Frontal cortex (tissue), 4 donors: ENCODE results near the gene C3orf20. TPM values are rescaled to one million over a fixed set of nuclear protein-coding genes. Genes with fewer than 3 reads are reported as not detected.

ENCODE experiments used
- DNase-seq, 2 donors: peaks; one replicate each; pipeline ENCODE4 v3.0.0; 2012; ENCODE audit warnings: low spot score in 2 of 2
- FAIRE-seq: peaks from 2 replicates; lab custom pipeline; 2012; peaks lifted over from hg19 to GRCh38; lab: Jason Lieb, UNC
- total RNA-seq: library from RNA; depleted of rRNA; stranded (reverse); fragments of >200 nt; gene quantifications from one replicate; pipeline ENCODE4 v1.2.3, GENCODE V29; 2014
- donor health status: control.
- donor health status: control.
- donor health status: control.

C3orf20 gene
- total RNA-seq, 1 donor from 2014 or later: not detected

DNA sequence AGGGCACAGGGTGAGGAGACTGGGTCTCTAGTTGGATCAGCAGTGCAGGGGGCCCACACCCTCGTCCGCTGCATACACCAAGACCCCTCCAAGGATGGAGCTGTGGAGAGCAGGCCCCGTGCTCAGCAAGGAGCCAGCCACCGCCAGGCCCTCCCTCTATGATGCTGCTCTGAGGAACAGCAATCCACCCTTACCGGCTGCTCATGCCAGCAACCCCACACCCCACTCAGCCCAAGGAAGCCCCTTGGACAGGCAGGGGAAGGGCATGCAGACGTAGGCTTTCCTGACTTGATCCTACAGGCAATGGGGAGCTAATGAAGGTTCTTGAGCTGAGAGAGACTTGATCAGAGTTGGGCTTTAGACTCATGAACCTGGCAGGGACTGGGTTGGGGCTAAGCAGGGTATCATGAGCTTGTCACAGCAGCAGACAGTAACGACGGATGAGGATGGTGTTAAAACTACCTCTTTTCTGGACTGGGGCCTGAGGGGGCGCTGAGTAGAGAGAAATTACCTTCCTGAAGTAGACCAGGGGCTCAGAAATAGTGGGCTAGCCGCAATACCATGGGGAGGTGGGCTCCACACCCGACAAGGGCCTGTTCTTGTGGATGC lies 93.3 kb downstream of the C3orf20 start:
- DNase-seq (no peak), FAIRE-seq (no peak)

DNA sequence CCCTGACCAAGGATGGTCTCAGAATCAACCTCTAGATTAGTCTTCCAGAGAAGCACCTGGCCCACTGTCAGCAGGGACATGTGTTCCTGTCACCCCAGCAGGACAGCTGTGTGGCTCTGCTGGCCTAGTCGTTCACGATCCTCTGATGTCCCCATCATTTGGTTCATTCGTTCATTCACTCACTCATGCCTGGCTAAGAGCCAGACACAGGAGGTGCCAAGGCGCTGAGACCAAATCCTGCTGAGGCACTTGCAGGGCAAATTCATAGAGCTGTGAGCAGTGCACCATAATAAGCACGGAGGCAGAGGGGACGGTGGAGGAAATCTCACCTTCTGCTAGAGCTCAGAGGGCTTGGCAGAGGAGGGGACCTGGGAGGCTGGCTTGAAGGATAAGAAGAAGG lies 93.9 kb downstream of the C3orf20 start:
- DNase-seq (no peak), FAIRE-seq (no peak)

DNA sequence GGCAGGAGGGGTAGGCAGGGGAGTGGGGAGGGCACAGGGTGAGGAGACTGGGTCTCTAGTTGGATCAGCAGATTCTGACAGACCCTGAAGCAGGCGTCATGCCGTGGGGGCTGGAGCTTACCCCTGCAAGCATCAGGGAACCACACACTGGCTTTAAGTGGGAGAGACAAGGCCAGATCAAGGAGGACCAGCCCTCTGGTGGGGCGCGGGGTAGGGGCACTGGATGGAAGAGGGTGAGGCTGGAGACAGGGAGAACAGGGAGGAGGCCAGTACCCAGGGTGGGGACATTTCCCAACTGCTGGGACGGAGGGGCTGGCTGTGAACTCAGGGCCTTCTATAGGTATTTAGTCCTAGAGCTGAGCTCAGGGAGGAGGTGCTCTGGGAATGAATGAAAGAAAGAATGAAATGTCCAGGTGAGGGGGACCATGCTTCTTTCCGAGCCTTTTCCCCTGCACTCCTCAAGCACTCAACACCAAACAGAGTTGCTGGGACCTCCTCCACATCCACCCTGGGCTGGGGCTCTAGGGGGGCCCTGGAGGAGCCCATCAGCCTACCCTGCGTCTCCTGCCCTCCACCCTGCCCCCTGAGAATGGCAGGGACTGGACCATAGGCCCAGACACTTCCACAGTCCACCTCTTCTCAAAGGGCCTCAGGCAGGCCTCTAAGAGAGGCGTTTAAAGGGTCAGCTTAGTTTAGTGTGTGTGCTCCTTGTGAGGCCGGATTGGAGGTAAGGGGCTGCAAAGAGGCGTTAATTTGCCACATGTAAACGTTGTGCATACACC lies 94.8 kb downstream of the C3orf20 start:
- FAIRE-seq (no peak), DNase-seq (no peak)

DNA sequence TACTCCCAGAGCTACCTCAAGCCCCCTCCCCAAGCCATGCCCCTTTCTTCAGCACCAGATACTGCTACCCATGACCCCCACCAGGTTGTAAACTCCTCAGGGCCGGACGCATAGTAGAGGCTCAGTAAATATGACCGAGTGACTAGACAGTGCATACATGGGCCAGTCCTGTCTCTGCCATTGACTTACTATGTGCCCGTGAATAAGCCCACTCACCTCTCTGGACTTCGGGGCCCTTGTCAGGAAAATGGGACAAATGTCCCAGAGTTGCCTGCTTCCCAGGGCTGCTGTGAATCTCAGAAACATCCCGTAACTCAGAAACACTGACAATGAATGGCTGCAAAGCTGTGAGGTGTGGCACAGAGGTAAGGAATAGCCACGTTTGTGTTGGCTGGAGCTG lies 95.7 kb downstream of the C3orf20 start:
- FAIRE-seq (no peak), DNase-seq (no peak)

DNA sequence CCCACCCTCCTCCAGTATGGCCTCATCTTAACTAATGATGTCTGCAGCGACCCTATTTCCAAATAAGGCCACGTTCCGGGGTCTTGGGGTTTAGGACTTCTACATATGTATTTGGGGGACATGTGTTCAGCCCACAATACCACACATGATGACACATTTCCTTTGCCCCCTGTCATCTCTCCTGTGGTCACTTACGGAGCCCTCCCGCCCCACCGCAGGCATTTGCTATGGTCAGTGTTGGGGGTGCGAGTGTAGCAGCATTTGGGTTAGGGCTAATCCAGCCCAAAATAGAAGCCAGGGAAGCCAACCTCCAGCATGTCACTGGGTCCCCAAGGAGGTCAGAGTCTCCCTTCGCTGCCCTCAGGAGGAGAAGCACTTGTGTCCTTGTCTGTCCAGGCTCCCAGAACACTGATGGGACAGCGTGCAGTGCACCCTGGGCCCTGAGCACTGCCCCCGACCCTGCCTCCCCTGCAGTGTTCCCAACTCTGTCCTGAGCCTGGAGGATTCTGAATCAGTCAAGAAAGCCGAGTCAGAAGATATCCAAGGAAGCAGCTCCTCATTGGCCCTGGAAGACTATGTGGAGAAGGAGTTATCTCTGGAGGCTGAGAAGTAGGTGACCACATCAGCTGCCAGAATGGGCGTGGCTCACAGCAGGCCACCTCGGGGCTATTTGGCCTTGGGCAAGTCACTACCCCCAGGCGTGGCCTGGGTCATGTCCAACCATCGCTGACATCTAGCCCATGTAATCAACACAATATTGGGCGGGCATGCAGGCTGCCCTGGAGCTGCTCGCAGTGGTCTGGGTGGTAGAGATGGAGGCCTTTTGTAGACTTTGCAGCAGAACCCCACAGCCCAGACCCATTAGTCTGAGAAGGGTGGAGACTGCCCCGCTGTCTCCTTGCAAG lies 96.9 kb downstream of the C3orf20 start:
- FAIRE-seq: no peak
- no peak for DNase-seq

DNA sequence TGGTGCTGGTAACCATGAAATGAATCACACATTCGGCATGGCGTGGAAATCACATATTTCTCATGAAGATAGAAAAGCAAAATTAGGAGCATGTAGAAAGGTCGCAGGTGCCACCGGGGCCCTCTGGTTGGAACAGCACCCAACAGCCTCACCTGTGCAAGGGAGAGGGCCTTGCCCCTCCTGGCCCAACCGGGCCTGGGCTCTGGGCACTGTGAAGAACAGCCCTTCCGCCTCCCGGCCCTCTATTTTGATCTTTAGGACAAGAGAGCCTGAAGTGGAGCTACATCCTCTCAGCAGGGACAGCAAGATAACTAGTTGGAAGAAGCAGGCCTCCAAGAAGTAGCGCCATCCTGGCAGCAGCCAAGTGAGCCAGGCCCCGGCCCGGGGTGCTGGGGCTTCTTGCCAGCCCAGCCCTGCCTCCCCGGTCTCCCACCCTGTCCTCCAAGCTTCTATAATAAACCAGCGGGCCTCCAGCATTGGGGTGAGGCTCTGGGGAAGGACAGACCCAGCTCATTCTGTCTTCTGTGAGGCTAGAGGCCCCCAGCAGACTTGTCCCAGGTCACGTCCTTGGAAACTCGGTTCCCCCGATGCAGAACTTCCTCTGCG lies 97.7 kb downstream of the C3orf20 start:
- FAIRE-seq: no peak
- DNase-seq: no peak

DNA sequence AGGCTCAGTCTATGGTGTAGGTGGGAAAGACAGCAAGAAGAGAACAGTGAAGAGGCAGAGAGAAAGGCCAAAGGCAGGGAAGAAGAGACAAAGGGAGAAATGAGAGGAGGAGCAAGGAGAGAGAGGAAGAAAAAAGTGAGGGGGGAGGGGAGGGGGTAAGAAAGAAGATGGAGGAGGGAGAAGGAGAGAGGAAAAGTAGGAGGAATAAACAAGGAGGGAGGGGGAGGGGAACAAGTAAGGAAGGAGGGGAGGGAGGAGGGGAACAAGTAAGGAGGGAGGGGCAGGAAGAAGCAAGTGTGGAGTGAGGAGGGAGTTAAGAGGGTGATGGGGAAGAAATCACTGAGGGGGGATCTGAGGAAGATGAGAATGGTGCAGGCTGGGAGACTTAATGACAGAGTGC lies 98.3 kb downstream of the C3orf20 start:
- DNase-seq: no peak
- no peak for FAIRE-seq

DNA sequence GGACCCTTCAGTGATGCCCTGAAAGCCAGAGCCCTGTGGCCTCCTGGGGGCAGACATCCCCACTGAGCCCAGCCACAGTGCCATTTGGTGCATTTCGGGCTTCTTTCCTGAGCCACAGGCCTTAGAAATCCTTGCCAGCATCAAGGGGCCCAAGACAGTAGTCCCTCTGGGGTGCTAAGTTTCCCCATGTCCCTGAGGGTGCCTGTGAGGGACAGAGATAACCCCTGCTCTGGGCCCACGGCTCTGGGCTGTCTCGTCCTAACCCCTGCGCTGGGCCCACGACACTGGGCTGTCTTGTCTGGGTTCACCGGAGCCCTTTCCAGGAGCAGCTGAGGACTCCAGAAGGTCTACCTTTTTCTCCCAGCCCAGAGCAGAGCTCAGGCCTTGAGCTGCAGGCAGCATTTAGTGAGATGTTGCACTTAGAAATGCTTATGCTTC lies 98.8 kb downstream of the C3orf20 start:
- FAIRE-seq: no peak
- DNase-seq: no peak

DNA sequence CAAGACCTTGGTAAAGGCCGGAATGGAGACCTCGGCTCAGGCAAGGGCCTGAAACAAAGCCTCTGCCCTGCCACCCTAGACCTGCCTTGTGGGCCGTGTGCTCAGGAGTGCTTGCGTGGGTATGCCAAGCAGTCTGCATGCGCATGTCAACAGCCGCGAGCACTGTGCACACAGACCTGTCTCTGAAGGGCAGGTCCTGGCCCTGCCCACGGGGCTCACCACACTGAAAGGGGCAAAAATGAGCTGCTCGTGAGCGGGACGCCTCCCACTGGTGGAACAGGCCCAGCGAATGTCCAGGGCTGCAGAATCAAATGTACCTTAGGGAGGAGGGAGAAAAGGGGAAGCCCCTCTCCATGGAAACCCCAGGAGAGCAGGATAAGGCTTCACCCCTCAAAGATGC lies 99.5 kb downstream of the C3orf20 start:
- no peak for DNase-seq
- no peak for FAIRE-seq

DNA sequence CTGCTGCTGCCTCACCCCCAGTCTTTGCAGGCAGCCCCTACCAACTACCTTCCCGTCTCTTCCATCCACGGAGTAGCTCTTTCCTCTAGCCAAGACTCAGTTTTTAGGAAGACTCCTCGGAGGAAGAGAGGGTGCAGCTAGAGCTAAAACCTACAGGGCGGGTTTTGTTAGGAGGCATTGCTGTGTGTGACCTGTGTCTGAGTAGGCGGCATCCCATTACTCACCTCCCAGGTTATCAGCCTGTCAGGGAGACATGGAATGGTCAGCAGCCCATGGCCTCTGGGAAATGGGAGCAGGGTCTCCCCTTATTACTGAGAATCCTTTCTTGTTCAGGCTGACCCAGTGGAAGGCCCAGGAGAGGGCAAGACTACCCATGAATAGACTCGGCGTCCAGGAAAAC lies 100.1 kb downstream of the C3orf20 start:
- FAIRE-seq (no peak), DNase-seq (no peak)

DNA sequence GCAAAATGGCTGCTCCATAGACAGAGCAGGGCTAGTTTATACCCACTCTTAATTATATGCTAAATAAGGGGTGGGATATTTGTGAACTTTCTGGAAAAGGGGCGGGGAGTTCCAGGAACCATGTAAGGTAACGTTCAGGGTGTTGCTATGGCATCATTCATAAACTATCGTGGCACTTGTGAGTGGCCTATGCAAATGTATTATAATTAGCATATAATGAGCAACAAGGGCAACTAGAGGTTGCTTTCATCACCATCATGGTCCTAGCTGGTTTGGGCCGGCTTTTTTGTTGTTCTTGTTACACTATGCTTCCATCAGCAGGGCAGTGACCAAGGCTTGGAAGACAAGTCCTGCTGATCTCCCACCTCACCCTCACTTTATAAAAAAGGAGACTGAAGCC lies 100.6 kb downstream of the C3orf20 start:
- DNase-seq (no peak), FAIRE-seq (no peak)

DNA sequence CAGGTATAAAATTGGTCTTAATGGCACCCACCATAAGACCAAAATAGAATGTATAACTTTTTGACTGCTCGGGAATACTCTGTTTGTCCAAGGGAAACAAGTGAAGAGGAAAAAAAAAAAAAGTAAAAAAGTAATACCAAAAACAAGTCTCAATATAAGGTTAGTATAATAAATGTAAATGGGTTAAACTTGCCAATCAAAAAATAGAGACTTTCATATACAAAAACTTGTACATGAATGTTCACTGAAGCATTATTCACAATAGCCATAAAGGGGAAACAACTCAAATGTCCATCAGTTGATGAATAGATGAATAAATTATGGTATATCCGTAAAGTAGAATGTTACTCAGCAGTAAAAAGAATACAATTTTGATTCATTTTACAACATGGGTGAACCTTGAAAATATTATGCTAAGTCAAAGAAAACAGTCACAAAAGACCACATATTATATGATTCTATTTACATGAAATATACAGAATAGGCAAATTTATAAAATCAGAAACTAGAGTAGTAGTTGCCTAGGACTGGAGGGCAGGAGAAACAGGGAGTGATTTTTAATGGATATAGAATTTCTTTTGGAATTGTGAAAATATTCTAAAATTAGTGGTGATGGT lies 104.2 kb downstream of the C3orf20 start:
- FAIRE-seq (no peak), DNase-seq (no peak)

DNA sequence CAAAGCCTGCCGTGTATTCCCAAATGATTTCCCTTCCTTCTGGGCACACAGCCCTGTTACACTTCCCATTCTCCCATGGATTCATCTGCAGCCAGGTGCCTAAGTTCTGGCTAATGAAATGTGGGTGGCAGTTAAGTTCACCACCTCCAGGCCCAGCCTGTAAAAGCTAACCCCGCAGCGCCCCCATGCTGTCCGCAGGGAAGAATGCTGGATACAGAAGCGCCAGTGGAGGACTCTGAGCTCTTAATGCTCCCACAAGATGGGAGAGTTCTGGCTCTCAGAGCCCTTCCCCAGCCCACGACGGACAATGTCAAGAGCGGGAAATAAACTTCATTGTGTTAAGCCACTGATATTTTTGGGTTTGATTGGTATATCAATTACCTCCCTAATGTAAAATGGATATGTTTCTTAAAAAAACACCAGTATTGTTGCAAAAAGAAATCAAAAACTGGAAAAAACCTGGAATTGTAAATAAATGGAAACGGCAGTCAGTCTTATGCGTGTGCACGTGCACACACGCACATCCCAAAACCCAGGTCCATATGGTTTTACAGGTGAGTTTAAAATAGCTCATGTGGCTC lies 106.1 kb downstream of the C3orf20 start:
- DNase-seq (no peak), FAIRE-seq (no peak)

DNA sequence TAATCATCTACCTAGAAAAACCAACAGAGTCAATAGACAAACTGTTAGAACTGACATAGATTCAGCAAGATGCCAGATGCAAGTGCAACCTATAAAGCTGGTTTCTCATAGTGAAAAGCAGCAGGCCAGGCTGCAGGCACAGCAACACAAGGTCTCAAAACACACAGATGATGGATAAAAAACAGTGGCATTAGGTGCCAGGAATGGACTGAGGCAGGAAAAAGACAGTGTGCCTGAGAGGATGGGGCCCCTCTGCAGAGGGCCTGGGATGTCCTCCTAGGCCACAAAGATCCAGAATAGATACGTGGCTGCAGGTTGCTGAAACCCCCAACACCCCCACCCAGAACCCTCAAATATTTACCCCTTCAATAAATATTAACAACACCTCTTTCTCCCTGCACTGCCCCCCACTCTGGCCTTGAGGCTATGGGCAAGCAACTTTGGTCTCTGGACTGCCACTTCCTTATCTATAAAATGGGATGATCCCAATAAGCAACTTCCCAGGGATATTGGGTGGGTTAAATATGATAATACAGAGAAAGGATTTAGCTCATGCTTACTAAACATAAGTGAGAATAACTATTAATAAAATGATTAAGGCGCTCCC lies 108.6 kb downstream of the C3orf20 start:
- no peak for FAIRE-seq

DNA sequence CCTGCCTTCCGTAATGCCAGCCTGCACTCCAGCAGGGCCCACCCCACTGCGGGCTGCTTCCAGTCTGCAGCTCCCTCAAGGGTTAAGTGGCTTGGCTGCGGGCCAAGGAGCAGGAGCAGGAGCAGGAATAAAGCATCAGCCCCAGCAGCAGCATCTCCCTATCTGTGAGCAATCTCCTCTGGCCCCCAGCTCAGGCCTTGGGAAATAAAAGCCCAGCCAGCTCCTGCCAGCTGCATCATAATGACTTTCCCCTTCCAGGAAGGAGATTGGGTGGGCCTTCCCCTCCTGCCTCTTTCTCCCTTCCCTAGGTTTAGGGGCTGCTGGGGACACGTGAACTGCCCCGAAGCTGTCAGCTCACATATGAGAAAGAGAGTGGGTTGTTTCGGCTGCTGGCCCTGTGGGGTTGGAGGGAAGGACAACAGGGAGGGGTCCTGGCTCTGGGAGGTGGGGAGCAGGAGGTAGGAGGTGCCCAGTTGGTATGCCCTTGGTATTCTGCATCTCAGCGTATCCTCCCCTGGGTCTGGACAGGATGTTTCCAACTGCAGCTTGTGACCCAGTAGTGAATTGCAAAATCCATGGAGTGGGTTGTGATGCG lies 109.2 kb downstream of the C3orf20 start:
- FAIRE-seq: no peak
- DNase-seq: no peak

More for the DNA sequence above, 108.6 kb downstream of the C3orf20 start:
- no peak for DNase-seq

DNA sequence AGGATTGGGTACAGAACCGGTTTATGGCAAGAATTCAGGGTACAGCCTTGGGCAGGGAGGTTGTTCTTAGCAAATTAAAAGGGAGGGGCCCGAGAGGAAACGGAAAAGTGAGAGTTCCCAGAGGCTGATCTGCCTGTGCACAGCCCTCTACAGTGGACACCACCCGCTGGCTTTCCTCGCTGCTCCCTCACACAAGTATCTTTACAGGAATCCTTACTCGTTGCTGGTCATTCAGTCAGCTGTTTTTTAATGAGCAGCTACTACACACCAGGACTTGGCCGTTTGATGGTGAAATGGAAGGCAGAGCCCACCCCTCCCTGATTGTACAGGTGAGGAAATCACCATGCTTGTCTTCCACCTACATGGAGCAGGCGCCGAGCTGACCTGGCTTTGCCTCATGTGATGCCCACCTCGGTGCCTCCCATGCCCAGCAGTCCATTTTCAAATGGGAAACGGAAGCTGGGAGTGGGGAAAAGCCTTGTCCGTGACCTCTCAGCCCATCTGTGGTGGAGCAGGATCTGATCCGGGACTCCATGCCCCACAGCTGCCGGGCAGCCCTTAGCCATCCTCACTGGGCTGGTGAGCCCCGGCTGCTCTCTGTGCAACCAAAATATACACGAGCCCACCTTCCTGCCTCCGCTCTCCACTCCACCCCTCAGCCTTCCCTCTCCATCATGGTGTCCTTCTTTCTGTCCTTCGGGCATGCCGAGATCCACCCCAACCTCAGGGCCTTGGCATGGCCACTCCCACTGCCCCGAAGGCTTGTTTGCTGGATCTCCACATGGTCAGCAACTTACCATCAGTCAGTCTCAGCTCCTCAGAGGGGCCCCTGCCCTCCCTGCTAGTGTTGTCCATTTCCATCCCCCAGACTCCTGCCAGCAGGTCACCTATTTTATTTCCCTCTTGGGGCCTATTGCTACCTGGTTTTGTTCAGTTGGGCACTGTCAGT lies 110.5 kb downstream of the C3orf20 start:
- FAIRE-seq (no peak), DNase-seq (no peak)

DNA sequence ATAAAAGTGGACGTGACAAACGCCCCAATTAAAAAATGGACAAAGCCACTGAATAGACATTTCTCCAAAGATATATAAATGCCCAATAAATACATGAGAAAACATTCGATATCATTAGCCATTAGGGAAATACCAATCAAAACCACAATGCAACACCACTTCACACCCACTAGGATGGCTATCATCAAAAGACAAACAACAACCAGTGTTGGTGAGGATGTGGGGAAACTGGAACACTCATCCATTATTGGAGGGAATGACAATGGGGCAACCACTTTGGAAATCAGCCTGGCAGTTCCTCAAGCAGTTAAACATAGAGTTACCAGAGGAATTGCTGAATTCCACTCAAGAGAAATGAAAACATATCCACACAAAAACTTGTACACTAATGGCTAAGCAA lies 111.4 kb downstream of the C3orf20 start:
- no peak for FAIRE-seq

DNA sequence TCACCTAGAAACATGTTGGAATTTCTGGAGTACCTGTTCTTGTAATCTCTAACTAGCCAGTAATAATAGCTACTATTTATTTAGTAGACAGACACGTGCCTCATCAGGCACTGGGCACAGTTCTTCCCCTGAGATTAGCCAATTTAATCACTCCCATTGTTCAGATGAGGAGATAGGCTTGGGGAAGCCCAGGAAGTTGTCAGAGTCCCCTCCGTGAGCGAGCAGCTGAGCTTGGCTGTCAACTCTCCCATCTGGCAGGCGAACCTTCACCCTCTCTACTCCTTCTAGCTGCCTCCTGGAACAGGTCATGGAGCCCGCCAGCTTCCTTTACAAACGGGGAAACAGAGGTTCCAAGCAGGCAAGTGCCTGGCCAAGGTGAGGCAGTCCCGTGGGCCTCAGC lies 112.7 kb downstream of the C3orf20 start:
- DNase-seq (no peak), FAIRE-seq (no peak)

More for the DNA sequence above, 111.4 kb downstream of the C3orf20 start:
- DNase-seq: no peak
